Stimulated activated naive CD8-positive, alpha-beta T cell treated with anti-CD3 and anti-CD28 coated beads, Interleukin-15, Interleukin-2, amounts not matched to agents 100 U/mL and 50 U/mL, for 24 hours (primary cell): ENCODE results near the gene KCNG4.

Experiments
- ATAC-seq: fragments of 150-1000 bp; cut with Tn5 transposase; one replicate; pipeline ENCODE4 v1.10.0; 2021
- DNase-seq: peaks from one replicate; pipeline ENCODE4 v3.0.0; 2021

Gene KCNG4

DNA sequence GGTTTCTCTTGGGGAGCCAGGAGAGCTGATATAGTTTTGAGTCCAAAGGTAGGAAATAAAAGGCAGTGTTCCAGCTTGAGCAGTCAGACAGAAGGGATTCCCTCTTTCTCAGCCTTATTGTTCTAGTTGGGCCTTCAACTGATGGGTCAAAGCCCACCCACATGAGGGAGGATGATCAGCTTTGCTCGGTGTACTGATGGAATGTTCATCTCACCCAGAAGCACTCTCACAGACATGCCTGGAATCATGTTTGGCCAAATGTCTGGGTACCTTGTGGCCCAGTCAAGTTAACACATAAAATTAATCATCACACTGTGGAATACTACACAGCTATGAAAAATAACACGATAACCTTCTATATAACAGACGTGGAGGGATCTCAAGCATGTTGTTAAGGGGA is 23.1 kb upstream of the KCNG4 start:
- DNase-seq (no peak), ATAC-seq (no peak)

DNA sequence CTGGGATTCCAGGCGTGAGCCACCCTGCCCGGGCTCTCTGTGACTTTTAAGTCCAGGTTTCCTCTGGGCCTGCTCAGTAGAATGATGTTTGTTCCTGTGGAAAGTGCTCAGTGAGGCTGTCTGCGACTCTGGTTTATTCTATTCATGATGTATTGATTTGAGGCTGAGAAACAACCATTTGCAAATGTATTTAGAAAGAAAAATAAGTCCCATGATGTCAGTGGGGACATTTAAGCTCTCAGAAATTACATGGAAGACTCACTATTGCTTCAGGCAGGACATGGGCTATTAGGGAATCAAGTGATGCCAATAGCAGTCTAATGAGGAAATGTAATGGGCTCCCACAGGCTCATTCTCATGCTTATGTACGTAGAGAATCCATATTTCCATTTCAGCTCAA is 22.2 kb upstream of the KCNG4 start:
- ATAC-seq (no peak), DNase-seq (no peak)

GRCh38 chr16:84260766-84261554 is 21.1 kb upstream of the KCNG4 start:
- no peak for ATAC-seq
- DNase-seq, result no peak

- no peak for DNase-seq
- no peak for ATAC-seq
Measured at GRCh38 chr16:84259691-84260090, 19.9 kb upstream of the KCNG4 start.

DNA sequence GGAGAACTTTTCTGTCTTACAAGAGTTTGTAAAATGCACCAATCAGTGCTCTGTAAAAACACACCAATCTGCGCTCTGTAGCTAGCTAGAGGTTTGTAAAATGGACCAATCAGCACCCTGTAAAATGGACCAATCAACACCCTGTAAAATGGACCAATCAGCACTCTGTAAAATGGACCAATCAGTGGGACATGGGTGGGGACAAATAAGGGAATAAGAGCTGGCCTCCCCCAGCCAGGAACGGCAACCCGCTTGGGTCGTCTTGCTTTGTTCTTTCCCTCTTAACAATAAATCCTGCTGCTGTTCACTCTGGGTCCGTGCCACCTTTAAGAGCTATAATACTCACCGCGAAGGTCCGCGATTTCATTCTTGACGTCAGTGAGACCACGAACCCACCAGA is 18.5 kb upstream of the KCNG4 start:
- no peak for ATAC-seq
- DNase-seq, result no peak

- ATAC-seq, result no peak
- no peak for DNase-seq
Measured at GRCh38 chr16:84255050-84255810, 15.4 kb upstream of the KCNG4 start.

DNA sequence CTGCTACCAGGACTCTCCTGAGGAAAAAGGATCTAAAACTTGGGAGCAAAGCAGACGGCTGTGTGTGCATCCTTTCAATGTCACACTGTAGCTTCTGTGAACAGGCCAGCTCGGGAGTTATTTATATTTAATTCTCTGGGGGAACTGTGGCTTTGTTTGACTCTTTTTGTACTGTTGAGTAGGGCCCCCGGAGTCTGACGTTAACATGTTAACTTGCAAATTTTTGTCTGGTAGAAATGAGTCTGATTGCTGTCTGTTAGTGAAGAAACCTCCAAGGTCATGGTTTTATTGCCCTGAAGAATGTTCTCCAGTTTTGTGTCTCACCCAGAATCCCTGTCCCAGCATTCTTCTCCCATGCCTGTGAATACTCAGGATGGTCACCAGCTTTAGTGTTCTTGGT is 14.2 kb upstream of the KCNG4 start:
- ATAC-seq, result no peak
- DNase-seq, result no peak

DNA sequence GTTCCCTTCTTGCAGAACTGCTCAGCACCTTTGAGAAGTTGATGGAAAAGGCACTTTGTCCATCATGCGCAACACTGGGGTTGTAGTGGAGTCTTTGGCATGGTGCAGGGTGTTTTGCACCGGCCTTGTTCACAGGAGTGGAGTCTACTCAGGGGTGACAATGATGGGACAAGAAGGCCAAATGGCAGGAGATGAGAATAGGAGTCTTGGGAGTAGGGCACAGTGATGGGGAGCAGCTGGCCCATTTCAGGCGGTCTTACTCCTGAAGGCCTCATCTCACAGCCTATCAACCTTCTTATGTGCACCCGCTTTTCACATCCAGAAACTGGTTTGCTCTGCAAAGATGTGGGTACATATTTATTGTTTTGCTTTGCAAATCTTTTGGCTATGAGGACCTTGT is 13.4 kb upstream of the KCNG4 start:
- DNase-seq (no peak), ATAC-seq (no peak)

DNA sequence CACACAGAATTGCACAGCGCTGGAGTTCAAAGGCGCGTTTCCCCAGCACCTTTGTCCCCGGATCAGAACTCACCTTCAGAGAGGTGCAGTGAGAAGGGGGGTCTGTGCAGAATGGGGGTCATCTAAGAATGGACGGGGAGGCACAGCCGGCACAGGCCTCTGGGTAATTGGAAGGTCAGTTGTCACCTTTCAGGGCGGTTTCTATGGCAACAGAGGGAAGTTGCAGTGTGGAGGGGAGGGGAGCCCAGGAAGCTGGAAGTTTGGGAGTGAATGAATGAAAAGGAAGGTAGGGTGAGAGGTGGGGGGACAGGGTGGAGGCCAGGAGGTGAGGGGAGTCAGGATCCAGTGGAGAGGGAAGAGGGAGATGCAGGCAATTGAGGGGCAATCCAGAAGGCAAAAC is 12.4 kb upstream of the KCNG4 start:
- ATAC-seq (no peak), DNase-seq (no peak)

DNA sequence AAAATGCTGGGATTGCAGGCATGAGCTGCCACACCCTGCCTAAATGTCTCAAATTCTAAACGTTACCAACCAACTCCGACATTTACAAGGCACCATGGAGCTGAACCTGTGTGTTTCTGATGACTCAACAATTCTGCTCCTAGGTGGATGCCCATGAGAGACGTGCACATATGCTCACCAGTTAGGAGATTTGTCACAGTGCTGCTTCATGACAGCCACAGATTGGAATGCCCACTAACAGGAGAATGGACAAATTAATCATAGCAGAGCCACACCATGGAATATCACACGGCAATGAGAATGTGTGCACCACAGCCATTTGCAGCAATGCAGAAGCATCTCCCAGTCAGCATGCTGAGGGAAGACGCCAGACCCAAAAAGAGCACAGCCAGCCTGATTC is 8.0 kb upstream of the KCNG4 start:
- DNase-seq (no peak), ATAC-seq (no peak)

DNA sequence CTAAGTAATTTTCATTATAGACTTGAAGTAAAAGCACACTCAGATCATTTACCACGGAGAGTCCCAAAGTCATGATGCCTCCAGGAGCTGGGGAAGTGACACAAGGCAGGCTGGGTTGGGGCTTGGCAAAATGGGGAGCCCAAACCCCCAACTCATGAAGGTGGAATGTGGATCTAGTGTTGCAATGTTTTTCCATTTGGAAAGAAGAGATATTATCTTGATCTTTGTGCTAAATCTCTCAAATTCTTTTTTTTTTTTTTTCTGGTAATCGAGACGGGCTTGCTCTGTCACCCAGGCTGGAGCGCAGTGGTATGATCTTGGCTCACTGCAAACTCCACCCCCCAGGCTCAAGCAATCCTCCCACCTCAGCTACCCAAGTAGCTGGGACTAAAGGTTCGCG is 7.5 kb upstream of the KCNG4 start:
- no peak for ATAC-seq
- no peak for DNase-seq

DNA sequence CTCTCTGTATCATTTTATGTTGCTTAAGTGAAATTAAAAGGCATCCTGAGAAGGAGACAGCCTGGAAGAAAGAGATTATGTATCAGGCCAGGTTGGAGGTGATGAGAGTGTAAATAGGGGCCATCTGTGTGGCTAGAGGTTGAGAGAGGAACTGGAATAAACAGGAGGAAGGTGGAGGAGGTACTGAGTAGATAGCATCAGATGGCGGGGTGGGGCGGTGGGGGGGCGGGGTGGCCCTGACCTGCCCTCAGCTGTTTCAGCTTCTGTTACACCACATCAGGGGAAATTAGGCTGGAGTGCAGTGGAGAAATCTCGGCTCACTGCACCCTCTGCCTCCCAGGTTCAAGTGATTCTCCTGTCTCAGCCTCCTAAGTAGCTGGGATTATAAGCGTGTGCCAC is 6.9 kb upstream of the KCNG4 start:
- ATAC-seq, result no peak
- no peak for DNase-seq

DNA sequence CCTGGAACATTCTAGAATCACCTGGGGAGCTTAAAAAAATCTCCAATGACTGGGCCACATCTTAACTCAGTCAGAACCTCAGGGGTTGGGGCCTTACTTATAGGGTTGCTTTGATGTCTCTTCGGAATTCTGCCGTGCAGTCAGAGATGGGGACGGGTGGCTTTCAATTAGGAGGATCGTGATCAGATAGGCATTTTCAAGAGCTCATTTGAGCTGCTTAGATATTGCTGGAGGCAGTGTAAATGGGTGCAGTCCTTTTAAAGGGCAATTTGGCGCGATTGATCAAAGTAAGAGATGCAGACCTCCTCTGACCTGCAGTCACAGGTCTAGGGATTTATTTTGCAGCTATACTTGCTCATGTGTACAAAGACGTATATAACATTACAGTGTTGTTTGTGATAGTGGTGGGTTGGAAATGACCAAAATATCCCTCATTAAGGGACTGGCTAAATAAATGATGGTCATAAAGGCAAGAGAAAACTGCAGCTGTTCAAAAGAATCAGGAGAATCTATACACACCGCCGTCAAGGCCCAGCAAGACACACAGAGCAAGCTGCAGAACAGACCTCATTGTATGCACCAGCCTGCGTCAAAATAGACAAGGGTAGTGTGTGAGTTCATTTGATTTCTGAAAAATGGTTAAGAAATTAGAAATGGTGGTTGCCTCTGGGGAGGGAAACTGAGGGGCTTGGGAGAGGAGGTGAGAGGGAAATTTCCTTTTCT is 6.3 kb upstream of the KCNG4 start:
- no peak for DNase-seq
- ATAC-seq, result no peak

DNA sequence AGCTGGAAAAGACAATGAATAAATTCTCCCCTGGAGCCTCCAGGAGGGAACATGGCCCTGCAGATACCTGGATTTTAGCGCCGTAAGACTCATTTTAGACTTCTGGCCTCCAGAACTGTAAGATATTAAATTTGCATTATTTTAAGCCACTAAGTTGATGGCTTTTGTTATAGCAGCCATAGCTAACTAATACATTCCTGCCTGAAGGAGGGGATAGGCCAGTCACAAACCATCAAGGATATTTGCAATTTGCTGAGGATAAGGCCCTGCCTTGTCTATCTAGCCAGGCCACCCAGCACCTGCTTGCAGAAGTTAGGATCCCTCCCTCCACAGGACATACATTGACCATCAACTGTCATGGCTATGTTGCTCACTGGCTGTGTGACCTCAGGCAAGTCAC is 4.9 kb upstream of the KCNG4 start:
- no peak for ATAC-seq

DNA sequence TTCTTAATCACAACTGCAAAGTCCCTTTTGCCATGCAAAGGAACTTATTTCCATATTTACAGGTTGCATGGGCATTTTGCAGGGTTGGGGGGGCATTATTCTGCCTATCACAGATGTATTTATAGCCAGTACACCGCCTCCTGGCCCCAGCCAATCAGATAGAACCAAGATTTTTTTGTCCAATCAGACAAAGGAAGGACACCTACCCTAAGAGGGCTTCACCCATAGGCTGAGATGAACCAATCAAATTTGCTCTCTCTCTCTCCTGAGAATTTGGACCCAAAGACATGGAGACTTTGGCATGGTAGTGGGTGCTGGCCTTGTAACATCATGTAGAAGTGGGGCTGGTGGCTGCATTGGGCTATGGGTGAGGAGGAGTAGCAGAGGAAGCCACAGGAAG is 3.9 kb upstream of the KCNG4 start:
- DNase-seq (no peak), ATAC-seq (no peak)

More for the DNA sequence above, 4.9 kb upstream of the KCNG4 start:
- no peak for DNase-seq

DNA sequence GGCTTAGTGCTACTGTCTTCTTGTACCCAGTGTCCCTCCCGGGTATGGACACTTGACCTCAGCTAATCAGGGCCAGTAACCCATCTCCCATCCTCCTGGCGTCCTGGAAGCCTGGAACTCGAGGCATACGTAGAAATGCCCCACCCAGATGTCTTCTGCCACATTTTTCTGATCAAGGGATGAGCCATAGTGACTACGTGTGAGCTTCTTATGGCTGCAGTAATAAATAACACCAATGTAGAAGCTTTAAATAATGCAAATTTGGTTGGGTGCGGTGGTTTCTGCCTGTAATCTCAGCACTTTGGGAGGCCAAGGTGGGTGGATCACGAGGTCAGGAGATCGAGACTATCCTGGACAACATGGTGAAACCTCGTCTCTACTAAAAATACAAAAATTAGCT is 3.0 kb upstream of the KCNG4 start:
- ATAC-seq (no peak), DNase-seq (no peak)

DNA sequence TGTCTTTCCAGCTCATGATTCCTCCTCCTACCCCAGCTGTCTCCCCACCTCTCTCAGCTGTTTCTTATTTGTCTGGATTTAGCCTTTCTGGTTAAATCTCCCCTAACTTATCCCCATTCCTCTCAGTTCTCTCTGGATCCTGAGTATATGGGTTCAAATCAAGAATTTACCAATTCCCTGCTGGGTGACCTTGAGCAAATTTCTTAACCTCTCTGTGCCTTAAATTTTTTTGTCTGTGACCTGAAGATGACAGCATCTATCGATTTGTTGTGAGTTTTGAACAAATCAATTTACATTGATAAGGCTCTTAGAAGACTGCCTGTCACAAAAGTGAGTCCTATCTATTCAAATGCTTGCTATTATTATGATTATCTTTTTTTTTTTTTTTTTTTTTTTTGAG is 2.0 kb upstream of the KCNG4 start:
- no peak for ATAC-seq
- no peak for DNase-seq

- ATAC-seq (no peak), DNase-seq (no peak)
Measured at GRCh38 chr16:84240455-84240854, 643 bp upstream of the KCNG4 start.

- DNase-seq, result no peak
Measured at GRCh38 chr16:84239141-84239769, 557 bp downstream of the KCNG4 start.

DNA sequence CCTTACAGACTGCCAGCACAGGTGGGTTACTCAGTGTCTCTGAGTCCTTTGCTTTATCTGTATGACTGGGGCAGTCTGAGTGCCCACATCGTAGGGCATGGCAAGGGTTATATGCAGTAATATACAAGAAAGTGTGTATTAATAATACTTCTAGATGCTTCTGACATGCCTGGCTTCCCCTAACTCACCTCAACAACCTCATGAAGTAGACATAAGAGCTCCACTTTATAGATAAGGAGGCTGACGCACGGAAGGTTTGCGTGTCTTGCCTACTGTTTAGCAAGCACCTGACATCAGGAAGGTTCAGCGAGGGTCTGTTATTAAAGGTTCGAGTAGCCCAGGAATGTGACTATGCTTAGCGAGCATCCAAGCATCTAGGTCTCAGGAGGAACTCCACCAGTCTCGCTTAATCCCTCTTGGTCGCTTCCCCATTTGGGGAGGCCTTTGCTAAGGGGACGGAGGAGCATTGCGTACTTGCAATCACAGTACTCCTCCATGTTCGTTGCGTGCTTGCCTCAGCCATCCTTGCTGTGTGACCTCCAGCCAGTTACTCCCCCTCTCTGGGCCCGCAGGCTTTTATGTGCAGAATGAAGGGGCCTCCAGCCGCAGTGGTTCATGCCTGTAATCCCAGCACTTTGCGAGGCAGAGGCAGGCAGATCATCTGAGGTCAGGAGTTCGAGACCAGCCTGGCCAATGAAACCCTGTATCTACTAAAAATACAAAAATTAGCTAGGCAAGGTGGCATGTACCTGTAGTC is 1.6 kb downstream of the KCNG4 start:
- DNase-seq (no peak), ATAC-seq (no peak)

More at GRCh38 chr16:84239141-84239769, 557 bp downstream of the KCNG4 start:
- ATAC-seq, result no peak

GRCh38 chr16:84236671-84237070 is 3.1 kb downstream of the KCNG4 start:
- no peak for ATAC-seq
- DNase-seq, result no peak
